ENCODE results near the gene MORN1. TPM values are rescaled to one million over a fixed set of nuclear protein-coding genes. Genes with fewer than 3 reads are reported as not detected.

Gene MORN1
- total and polyA plus RNA-seq, 9 of the 15 experiments (the other 6 are each of a cell fraction or from before 2014, with no cell fraction given) = 0.24 to 9.3 (median 4.2) TPM

GRCh38 chr1:2279817-2280216 is 111.5 kb downstream of the MORN1 start:
- H3K4me2 ChIP-seq (ENCODE audit: insufficient read depth, low read length) = no peak overlapping the region
- 80% methylated on average over 9 of the region's 9 CpGs for WGBS (ENCODE audit: insufficient coverage, low coverage, missing lambda C conversion rate)
- no TSS peak for BruUV-seq (replicated peaks)

More at GRCh38 chr1:2279817-2280216, 111.5 kb downstream of the MORN1 start:
- ATAC-seq (no peak), FAIRE-seq (no peak), DNase-seq (ENCODE audit: extremely low read depth in 1 of 4, low spot score in 3 of 4) (no peak)
- Histone ChIP-seq H3K4me3 (no peak overlapping the region), H3K9me3 (replicated peaks; ENCODE audit: control insufficient read depth, insufficient read depth, low read depth, low read length) (peaks cover 2% of the 10 kb centered on the region), H3K36me3 (ENCODE audit: control insufficient read depth, insufficient read depth, low read length) (peaks cover 19% of the 10 kb centered on the region; the same call in 2 of the 3 replicates), H2AFZ (ENCODE audit: low read depth, low read length) (no peak overlapping the region), H3K9ac (ENCODE audit: insufficient read depth in 1 of 2, low read depth in 2 of 2, low read length in 2 of 2) (no peak overlapping the region), H3K9me1 (ENCODE audit: control insufficient read depth, insufficient read depth, low read length) (peaks cover 6% of the 10 kb centered on the region), H3K4me1 (replicated peaks in 1 of 2; ENCODE audit: control insufficient read depth in 2 of 2, insufficient read depth in 2 of 2, low read length in 2 of 2) (peaks cover 15 to 60% of the 10 kb centered on the region in 2 experiments), H3K79me2 (ENCODE audit: control insufficient read depth, insufficient read depth, low read length) (peaks cover 74% of the 10 kb centered on the region), H4K20me1 (replicated peaks; ENCODE audit: control insufficient read depth, insufficient read depth, low read length) (peaks cover 15% of the 10 kb centered on the region; the same call in 1 of the 2 replicates), H3K27me3 (ENCODE audit: control insufficient read depth in 2 of 2, insufficient read depth in 2 of 2, low read length in 2 of 2) (no peaks in the 10 kb centered on the region), H3K27ac (ENCODE audit: extremely low read depth, low read depth, low read length) (no peak overlapping the region)
- CTCF ChIA-PET (ENCODE audit: low intra/inter-chr PET ratio) = no interaction called here
- POLR2A ChIA-PET = no interaction called here
- in situ Hi-C loops (cut with MboI) = no loop called here
- intact Hi-C loops (cut with micrococcal nuclease) = no loop called here
- TF ChIP-seq GTF2B (IDR thresholded peaks at IDR 0.05; ENCODE audit: extremely low read depth, insufficient read length) (no peak), MED1 (CRISPR knock-in tag; IDR thresholded peaks at IDR 0.05; ENCODE audit: borderline replicate concordance) (no peak), RAD51 (IDR thresholded peaks at IDR 0.05; ENCODE audit: borderline replicate concordance, low read depth) (no peak), SAFB2 (IDR thresholded peaks at IDR 0.05; ENCODE audit: borderline replicate concordance, low read depth, low read length, severe bottlenecking) (no peak), KDM1A (IDR thresholded peaks at IDR 0.05) (no peak), IFI16 (CRISPR knock-in tag; IDR thresholded peaks at IDR 0.05) (no peak), GMEB1 (CRISPR knock-in tag; IDR thresholded peaks at IDR 0.05) (no peak), CEBPG (CRISPR knock-in tag; IDR thresholded peaks at IDR 0.05) (no peak), CEBPG (tag; conservative IDR thresholded peaks at IDR 0.05 in 1 of 2, IDR thresholded peaks at IDR 0.05 in 1 of 2) (no peak), NELFE (IDR thresholded peaks at IDR 0.05; ENCODE audit: insufficient read depth, insufficient read length) (no peak), ARID3A (IDR thresholded peaks at IDR 0.05; ENCODE audit: borderline replicate concordance, low read depth, low read length) (no peak), ZBTB5 (IDR thresholded peaks at IDR 0.05) (no peak), ZNF551 (CRISPR knock-in tag; IDR thresholded peaks at IDR 0.05) (no peak), ZNF239 (CRISPR knock-in tag; IDR thresholded peaks at IDR 0.05) (no peak), LEF1 (IDR thresholded peaks at IDR 0.05) (no peak), ZNF316 (IDR thresholded peaks at IDR 0.05) (no peak), PURB (CRISPR knock-in tag; IDR thresholded peaks at IDR 0.05; ENCODE audit: low read depth) (no peak), SIN3A (IDR thresholded peaks at IDR 0.05; ENCODE audit: borderline replicate concordance in 2 of 2, control insufficient read depth in 1 of 2, low read depth in 2 of 2, low read length in 2 of 2) (no peak)

Data from K562 (cell line).